ENCODE data around the gene TRPV2.

Gene TRPV2

DNA sequence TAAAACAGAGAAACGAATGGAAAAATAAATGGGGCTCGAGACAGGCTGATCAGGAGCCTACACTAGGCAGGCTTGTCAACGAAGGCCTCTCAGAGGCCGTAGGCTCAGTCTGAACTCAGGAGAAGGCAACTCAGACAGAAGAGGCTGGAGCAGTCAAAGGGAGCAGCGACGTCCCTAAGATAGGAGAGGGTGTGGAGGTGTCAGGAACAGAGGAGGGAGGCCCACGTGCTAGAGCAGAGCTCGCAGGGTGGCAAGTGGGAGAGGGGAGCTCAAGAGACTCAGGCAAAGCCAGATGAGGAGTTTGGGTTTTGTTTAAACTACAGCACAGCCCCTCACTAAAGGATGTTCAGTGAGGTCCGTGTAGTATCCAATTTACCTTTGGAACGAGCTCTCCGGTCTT lies 43.9 kb downstream of the TRPV2 start:
- DNase-seq = no peak

DNA sequence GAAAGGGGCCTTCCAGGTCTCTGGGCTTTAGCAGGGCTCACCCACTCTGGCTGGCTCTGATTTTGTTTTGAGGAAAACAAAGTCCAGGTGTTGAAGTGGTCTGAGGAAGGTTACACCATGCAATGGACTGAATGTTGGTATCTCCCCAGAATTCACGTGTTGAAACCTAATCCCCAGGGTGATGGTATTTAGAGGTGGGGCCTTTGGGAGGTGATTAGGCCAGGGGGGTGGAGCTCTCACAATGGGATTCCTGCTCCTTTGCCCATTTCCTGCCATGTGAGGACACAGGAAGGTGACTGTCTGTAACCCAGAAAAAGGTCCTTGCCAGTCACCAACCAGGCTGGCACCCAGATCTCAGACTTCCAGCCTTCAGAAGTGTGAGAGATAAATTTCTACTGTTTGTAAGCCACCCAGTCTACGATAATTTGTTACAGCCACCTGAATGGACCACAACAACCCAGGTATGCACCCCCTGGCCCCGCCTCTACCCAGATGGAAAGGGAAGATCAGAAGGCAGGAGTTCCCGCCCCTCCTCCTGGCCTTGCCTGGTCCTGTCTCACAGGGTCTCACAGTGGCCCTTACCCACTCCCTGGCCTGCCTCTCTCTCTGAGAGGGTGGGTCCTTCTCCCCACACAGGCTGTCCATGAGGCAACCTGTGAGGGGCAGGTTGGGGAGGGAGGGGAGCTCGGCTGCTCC lies 44.6 kb downstream of the TRPV2 start:
- DNase-seq = no peak

DNA sequence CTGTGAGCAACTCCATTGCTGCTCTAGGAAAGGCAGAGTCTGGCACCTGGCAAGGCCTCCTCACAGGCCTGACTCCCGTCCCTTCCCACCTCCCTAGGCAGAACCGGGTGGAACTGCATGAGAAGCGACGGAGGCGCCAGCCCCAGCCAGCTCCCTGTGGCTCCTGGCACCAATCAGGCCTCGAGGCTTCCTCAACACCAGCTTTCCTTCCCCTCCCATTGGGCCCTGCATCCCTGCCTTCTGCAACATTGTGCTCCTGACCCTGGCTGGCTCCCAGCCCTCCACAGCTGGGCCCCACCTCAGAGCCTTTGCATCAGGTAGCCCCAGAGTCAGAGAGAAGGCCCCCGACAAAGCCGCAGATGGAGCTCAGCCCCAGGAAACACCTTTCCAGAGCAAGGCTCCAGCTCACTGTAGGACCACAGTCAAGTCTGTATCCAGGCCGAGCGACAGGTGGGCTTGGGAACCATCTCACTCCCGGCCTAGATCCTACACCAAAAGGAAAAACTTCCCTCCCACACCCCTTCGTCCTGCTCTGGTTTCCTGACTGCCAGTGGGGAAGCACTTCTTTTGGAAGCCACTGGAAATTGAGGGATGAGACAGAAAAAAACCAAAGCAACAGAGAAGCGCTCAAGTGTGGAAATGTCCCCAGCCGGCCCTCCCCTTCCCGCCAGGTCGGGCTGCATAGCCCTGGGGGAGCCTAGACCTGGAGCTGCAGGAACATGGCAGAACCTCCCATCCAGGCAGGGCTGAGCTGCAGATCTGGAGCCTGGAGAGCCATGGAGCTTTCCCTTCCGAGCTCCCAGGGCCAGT lies 45.6 kb downstream of the TRPV2 start:
- DNase-seq = no peak

DNA sequence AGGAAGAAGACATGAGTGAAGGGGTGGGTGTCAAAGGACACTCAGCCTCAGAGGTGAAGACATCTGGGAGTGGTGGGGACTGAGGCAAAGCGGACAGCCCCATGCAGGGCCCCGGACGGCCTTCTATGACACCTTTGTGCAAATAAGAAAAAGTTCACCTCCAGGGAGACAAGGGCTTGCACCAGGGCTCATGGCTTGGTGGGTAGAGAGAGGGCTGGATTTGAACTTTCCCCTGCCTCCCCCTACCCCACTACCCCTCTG lies 46.2 kb downstream of the TRPV2 start:
- DNase-seq = no peak

DNA sequence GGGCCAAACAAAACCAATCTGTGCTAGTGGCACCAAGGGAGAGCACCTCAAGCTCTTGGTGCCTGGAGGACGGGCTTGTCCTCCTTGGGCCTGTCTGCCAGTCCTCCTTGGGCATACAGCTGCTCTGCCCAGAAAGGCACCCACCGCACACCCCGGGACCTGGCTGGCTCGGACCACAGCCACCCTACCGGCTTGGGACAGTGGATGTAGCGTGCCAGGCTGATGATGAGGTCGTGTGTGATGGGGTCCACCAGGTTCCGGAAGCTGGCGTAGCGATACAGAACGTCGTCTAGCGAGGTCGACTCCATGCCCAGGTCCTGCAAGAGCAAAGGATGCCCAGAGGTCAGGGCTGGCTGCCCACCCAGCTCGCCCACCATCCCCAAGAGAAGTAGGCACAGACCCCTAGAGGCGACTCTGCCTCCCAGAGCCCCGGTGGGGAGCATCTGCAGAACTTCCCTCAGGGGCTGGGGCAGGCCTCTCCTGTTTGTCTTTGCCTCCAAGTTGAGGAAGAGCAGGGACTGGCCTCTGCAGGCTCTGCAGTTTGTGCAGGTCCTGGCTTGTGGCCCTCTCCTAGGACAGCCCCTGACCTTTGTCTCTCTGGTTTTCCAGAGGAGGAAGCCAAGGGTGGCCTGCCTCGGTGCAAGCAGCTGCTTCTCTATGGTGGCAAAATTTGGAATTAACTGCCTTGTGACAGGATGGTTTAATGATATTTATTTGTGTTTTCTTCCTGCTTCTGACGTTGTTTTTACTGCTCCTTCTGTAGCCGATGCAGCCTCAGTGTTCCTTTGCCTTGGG lies 46.9 kb downstream of the TRPV2 start:
- DNase-seq = no peak

DNA sequence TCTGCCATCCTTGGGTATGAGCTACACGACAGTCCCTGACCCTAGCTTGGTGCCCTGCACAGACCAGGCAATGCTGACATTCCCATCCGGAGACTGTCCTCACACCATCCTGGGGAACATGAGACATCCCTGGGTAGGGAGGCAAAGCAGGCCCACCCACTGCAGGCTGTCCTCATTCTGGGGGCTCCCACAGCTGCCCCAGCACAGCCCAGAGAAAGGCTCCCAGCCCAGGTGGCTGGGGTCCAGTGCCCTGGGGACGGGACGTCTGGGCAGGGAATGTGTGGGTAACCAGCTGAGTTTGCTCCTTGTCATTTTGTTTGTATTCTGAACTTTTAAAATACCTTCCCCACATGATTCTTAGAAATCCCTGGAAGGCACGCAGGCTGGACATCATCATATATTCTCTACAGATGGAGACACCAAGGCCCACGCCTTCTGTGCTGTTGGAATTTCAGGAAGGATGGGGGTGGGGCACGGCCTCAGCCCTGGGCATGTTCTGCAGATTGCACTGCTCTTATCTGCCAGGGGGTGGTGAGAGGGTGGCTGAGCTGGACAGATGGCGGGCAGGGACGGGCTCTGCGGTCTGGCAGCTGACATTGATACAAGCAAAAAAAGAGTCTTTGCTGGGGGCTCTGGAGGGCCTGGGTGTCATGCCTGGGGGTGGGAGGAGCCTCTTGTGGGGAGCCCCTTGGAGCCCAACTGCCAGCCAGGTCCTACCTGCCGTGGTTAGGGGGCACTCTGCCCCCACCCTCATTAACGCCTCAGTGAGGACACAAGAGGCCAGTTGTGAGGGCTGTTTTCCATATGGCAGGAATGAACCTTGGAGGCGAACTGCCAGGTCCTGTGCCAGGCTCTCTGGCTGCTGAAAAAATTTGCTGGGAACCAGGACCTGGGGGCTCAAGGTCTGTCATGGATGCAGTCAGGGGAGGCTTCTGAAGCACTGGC lies 48.3 kb downstream of the TRPV2 start:
- DNase-seq = no peak

DNA sequence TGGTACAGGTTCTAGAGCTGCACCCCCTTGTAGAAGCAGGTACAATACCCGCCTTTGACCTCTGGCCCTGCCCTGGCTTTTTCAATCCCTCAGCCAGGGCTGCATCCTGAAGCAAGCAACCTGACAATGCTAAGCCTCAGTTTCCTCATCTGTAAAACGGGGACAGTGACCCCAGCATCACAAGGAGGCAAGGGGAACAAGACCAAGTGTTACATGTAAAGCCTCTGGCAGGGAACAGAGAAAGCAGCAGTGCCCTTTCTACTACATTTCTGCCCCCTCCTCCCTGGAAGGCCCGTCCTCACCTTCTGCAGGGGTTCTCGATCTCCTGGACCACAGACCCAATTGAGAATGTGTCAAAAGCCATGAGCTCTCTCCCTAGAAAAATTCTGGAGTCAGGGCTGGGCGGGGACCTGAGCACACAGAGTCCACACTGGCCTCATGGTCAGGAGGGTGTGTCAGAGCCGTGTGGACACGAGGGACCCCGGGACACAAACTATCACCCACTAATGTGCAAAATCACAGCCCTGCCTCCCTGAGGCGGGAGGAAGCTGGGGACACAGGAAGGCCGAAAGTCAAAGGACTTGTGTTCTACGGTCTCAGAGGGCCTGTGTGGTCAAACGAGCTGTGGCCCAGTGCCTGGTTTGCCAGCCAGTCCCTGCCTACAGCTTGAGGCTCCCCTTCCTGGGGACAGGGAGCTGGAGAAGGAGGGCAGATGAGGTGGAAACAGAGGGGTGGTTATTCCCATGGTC lies 49.1 kb downstream of the TRPV2 start:
- no peak for DNase-seq

DNA sequence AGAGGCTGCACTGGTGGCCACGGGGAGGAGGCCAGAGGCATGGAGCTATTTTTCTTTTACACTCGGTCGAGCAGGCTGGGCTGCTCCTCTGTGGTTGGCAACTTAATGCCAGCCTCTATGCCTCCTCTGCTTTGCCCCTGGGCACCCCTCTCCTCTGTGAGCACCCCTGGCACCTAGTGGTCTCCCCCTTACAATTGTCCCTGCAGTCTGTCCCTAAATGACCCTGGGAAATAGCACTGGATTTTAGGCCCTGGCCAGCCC lies 49.6 kb downstream of the TRPV2 start:
- no peak for DNase-seq

DNA sequence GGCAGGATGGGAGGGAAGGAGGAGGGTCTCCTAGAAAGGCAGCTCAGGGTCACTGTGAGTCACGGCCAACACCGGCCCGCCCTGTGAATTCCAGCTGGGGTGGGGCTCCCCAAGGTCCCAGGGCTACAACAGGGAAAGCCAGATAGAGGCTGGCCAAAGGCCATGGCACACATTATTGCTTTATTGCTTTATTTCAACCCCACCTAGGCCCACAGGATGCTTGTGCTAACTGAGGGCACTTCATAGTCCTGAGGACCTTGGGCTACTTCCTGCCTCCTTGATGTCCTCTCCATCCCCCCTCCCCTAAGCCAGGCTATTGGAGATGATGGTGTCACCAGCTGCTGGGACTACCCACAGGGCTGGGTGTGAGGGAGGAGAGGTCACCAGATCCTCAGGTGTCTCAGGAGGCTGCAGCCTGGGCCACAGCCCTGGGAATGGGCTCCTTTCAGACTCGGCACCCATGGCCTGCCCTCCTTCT lies 50.5 kb downstream of the TRPV2 start:
- no peak for DNase-seq

DNA sequence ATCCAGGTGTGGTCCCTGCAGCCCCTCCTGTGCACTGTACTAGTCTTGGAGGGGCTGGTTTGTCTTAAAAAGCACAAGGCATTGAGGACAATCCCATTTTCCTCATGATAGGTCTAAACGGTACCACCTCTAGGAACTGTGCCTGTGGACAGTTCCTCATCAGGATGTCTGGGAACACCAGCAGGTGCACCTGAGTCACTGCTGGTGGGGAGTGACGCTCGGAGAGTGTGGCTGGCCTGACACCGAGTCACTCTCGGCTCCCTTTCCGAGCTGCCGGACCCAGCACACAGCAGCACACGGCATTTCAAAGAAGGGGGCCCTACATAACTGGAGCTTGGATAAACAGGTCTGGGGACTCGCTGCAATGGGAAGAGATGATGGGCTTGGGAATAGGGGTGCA lies 51.0 kb downstream of the TRPV2 start:
- DNase-seq = no peak

DNA sequence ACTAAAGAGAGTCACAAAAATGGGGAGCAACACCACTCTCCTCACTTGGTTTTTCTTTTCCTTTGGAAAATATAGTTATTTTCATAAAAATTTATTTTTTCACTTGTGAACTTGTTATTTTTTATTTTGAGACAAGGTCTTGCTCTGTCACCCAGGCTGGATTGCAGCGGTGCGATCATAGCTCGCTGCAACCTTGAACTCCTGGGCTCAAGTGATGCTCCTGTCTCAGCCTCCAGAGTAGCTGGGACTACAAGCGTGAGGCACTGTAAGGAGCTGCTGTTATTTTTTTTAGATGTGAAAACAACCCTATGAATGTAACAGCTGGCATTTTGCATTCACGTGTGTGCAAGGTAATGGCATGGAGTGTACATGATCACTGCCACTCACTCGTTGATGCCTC lies 51.7 kb downstream of the TRPV2 start:
- DNase-seq = no peak

DNA sequence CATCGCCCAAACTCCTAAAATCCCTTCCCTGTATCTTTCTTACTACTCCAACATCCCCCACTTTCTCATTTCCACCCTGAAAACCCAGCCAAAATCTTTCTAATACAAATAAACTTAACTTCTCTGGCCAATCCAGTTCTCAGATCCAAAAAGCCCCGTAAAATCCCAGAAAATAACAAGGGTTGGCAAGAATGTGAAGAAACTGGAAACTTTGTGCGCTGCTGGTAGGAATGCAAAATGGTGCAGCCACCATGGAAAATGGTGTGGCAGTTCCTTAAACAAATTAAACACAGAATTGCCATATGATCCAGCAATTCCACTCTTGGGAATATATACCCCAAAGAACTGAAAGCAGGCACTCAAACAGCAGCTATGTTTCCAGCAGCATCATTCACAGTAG lies 52.5 kb downstream of the TRPV2 start:
- no peak for DNase-seq

DNA sequence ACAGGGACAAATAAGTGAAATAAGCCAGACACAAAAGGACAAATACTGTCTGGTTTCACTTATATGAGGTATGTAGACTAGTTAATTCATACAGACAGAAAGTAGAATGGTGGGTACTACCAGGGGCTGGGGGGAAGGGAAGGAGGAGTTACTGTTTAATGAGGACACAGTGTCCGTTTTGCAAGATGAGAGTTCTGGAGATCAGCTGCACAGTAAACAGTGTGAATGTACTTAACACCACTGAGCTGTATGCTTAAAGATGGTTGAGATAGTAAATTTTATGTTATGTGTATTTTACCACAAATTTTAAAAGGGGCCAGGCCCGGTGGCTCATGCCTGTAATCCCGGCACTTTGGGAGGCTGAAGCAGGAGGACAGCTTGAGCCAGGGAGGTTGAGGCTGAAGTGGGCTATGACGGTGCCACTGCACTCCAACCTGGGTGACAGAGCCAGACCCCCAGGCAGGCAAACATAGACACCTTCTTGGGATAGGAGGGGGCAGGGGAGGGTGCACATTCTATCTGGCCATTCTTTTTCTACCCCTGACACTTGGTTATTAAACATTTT lies 53.1 kb downstream of the TRPV2 start:
- DNase-seq = no peak

DNA sequence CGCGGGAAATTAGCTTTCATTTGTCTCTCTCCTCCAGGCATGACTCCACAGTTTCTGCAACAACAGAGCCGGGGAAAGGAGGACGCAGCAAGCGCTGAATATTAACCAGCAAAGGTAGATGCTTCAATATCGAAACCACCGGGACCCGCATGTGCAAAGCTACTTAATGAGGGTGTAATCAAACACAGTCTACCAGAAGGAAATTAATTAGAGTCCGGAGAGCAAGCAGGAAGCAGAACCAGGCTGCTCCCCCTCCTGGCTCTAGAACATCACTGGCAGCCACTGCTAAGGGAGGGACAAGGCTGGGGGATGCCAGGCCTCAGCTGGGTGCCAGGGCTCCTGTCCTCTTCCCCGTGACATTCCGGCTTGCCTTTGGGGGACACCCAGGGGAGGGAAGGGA lies 54.9 kb downstream of the TRPV2 start:
- DNase-seq = no peak

DNA sequence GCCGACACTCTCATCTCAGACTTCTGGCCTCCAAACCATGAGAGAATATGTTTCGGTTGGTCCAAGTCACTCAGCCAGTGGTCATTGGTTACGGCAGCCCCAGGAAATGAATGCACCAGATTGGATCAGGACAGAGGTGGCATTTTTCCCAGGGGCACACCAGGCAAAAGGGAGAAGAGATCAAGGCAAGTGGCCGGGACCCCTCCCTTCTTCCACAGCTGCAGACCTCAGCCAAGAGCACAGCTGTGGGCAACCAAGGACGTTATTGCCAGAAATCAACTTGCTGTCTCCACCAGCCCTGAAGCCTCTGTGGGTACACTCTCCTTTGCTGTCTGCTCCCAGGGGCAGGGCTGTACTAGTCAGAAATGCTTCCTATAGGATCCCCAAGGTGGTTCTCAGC lies 55.9 kb downstream of the TRPV2 start:
- no peak for DNase-seq

DNA sequence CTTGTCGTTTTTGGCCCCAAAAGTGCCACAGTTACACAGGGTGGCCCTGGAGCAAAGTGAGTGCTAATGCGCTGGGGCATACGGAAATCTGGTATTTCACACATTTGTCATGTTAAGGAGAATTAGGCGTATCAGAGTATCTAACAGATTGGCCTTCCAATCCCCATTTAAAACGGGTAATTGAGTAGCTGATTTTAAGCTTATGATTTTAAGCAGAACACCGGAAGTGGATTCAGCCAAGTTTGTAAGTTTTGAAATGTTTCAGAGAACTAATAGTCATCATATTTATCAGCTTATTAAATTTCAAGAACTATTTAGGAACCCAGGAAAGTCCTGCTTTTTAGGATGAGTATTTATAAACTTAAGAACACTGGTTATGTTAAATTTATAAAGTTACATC lies 57.2 kb downstream of the TRPV2 start:
- DNase-seq = no peak

DNA sequence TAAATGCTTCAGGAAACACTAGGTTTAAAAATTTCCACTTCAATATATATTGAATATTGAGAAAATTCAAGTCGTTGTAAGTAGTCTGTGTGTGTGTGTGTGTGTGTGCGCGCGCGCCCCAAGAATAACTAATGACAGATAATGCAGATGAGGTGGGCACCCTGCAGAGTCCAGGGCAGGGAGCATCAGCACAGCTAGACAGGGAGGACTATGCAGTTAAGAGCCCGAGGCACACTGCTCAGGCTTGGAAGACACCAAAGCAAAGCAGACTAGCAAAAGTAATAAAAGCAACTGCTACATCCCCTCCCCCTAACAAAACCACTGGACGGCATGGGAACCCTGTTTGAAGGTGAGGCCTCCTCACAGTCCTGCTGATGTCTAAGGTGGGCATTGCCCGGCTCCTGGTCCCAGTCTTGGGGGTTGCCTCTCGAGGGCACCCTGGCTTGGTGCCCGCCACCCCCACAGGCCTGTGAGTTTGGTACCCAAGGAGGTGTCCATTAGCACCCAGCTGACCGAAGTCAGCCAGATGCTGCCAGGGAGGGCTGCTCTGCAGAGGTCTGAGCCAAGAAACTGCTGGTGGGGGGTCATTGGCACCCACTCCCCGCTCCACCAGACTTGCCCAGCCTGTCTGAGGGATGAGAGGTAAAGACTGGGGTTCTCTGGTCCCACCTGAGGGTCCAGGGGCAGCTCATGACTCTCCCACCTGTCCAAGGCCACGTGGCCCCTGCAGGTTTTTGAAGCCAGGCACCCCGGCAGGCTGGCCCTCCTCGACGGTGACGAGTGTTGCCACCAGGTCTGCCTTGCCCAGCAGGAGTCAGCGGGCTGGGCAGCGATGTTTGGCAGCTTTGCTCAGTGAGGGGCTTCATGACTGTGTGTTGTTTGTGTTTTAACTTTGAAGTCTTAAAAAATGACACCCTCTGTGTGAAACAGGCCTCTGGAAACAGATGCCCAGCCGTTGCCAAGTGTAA lies 58.0 kb downstream of the TRPV2 start:
- DNase-seq = no peak

DNA sequence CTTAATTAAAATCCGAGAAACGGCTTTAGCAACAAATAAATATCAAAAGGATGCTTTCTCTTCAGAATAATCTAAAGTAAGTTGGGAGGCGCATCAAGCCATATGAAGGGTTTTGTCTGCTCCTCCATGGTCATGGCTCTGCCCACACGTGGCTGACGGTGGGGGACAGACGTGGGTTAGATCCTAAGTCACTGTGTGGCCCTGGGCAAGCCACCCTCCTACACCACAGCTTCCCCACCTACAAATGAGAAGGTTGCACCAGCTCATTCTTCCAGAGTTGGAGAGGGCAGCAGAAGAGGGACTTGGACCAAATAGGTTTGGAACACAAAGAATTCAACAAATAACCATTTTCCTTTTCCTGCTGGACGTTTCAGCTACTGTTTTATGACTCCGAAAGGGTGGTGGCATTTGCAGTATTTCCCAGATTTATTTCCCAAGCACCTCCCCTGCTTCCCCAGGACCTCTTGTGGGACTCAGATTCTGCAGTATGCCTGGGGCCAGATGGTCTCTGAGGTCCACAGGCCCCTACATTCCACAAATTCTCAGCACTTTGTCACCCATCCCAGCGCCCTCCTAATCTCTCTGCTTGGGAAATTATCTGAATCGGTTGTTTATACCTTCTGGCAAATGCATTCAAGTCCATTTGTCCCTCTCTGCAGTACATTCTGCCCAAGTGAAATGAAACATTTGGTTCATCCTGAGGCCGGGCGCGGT lies 58.8 kb downstream of the TRPV2 start:
- DNase-seq = no peak

DNA sequence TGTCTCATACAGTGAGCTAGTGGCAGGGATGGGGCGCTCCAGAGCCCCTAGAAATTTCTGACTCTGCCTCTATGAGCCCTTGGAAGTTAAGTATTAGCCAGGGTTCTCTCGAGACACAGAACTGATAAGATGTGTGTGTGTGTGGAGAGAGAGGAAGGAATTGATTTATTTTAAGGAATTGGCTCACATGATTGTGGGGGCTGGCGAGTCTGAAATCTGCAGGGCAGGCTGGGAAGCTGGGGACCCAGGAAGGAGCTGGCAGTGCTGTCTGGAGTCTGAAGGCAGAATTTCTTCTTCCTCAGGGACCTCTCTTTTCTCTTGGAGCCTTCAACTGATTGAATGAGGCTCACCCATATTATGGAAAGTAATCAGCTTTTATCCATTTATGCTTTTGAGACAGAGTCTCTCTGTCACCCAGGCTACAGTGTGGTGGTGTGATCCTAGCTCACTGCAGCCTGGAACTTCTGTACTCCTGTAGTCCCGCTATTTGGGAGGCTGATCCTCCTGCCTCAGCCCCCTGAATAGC lies 59.9 kb downstream of the TRPV2 start:
- no peak for DNase-seq

DNA sequence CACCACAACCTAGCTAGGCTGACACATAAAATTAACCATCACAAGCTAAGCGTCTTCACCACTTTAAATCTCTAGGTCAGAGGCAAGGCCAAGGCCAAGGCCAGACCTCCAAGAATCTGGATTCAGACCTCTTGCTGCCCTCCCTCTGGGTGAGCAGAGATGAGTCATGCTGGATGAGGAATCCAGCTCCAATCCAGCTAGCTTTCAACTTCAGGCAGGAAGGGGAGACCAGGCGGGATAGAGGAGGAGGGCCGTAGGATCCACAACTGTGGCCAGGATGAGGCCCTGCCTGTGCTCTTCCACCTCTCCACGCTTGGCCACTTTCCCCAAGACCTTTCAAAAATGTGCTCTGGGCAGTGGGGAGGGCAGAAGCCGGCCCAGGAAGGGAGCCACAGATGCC lies 61.9 kb downstream of the TRPV2 start:
- no peak for DNase-seq
